H9 (cell line): ENCODE data around the gene MBP. TPM values are rescaled to one million over a fixed set of nuclear protein-coding genes. Genes with fewer than 3 reads are reported as not detected.

Experiments used
- DNase-seq: peaks from one replicate; pipeline ENCODE4 v3.0.0-alpha.2; 2017
- H2AFZ ChIP-seq: one replicate; pipeline ENCODE4 v1.6.1; 2013; ENCODE audit warnings: mild to moderate bottlenecking, low read length, control low read depth, moderate library complexity
- H2AK5ac ChIP-seq: 2 replicates; pipeline ENCODE4 v1.6.1; 2013; ENCODE audit warnings: low read length, control low read depth, mixed read lengths; ENCODE audit not compliant: insufficient read length
- H2BK120ac ChIP-seq: one replicate; pipeline ENCODE4 v1.6.1; 2013; ENCODE audit warnings: low read depth, mild to moderate bottlenecking, low read length, control low read depth, inconsistent platforms; ENCODE audit not compliant: poor library complexity, severe bottlenecking
- H2BK12ac ChIP-seq: 2 replicates; pipeline ENCODE4 v1.6.1; 2013; ENCODE audit warnings: low read length, control low read depth, mixed read lengths, low read depth; ENCODE audit not compliant: insufficient read length
- H2BK15ac ChIP-seq: 2 replicates; pipeline ENCODE4 v1.6.1; 2013; ENCODE audit warnings: low read depth, low read length, control low read depth
- H2BK20ac ChIP-seq: one replicate; pipeline ENCODE4 v1.6.1; 2013; ENCODE audit warnings: low read depth, mild to moderate bottlenecking, low read length, control low read depth, inconsistent platforms; ENCODE audit not compliant: poor library complexity, severe bottlenecking
- H2BK5ac ChIP-seq: 2 replicates; pipeline ENCODE4 v1.6.1; 2013; ENCODE audit warnings: low read length, control low read depth, mixed read lengths; ENCODE audit not compliant: insufficient read length
- H3K14ac ChIP-seq: 2 replicates; pipeline ENCODE4 v1.6.1; 2013; ENCODE audit warnings: low read length, control low read depth; ENCODE audit not compliant: insufficient read depth
- H3K18ac ChIP-seq: 2 replicates; pipeline ENCODE4 v1.6.1; 2013; ENCODE audit warnings: low read depth, mild to moderate bottlenecking, mixed read lengths, low read length, control low read depth; ENCODE audit not compliant: insufficient read length
- H3K23ac ChIP-seq: 2 replicates; pipeline ENCODE4 v1.6.1; 2013; ENCODE audit warnings: low read length, control low read depth, mixed read lengths, low read depth; ENCODE audit not compliant: insufficient read length
- H3K23me2 ChIP-seq: 2 replicates; pipeline ENCODE4 v1.6.1; 2013; ENCODE audit warnings: low read depth, mild to moderate bottlenecking, mixed read lengths, low read length, control low read depth; ENCODE audit not compliant: insufficient read length, poor library complexity, severe bottlenecking
- H3K27ac ChIP-seq: 2 replicates; pipeline ENCODE4 v1.5.1; 2013; ENCODE audit warnings: low read length, control low read depth, mixed read lengths, low read depth; ENCODE audit not compliant: insufficient read length
- H3K27me3 ChIP-seq: 2 replicates; pipeline ENCODE4 v1.6.1; 2013; ENCODE audit warnings: low read length, control low read depth, inconsistent platforms; ENCODE audit not compliant: insufficient read depth
- H3K4ac ChIP-seq: 2 replicates; pipeline ENCODE4 v1.6.1; 2013; ENCODE audit warnings: low read depth, mild to moderate bottlenecking, control low read depth, inconsistent platforms, low read length, moderate library complexity
- H3K4me1 ChIP-seq: 2 replicates; pipeline ENCODE4 v1.6.1; 2013; ENCODE audit warnings: low read length, control low read depth, inconsistent platforms; ENCODE audit not compliant: insufficient read depth
- H3K4me2 ChIP-seq: 2 replicates; pipeline ENCODE4 v1.6.1; 2013; ENCODE audit warnings: low read length, control low read depth, mixed read lengths; ENCODE audit not compliant: insufficient read length, insufficient read depth
- H3K56ac ChIP-seq: 2 replicates; pipeline ENCODE4 v1.6.1; 2013; ENCODE audit warnings: low read depth, mild to moderate bottlenecking, mixed read lengths, low read length, control low read depth; ENCODE audit not compliant: insufficient read length
- H3K79me1 ChIP-seq: 2 replicates; pipeline ENCODE4 v1.6.1; 2013; ENCODE audit warnings: low read depth, mild to moderate bottlenecking, moderate library complexity, low read length, control low read depth, inconsistent platforms; ENCODE audit not compliant: insufficient read depth, poor library complexity, severe bottlenecking
- H3K79me2 ChIP-seq: 2 replicates; pipeline ENCODE4 v1.6.1; 2013; ENCODE audit warnings: low read length, control low read depth, inconsistent platforms; ENCODE audit not compliant: insufficient read depth
- H3K9ac ChIP-seq: 2 replicates; pipeline ENCODE4 v1.6.1; 2013; ENCODE audit warnings: low read length, control low read depth, mixed read lengths; ENCODE audit not compliant: insufficient read length; ENCODE audit errors: extremely low read depth
- H3K9me3 ChIP-seq: one replicate; pipeline ENCODE4 v1.6.1; 2013; ENCODE audit warnings: low read depth, low read length, inconsistent platforms; ENCODE audit not compliant: control insufficient read depth
- H3T11ph ChIP-seq: one replicate; pipeline ENCODE4 v1.6.1; 2013; ENCODE audit warnings: mild to moderate bottlenecking, low read length, control low read depth, inconsistent platforms
- H4K20me1 ChIP-seq: one replicate; pipeline ENCODE4 v1.6.1; 2013; ENCODE audit not compliant: control insufficient read depth, insufficient read length, insufficient read depth
- H4K5ac ChIP-seq: 2 replicates; pipeline ENCODE4 v1.6.1; 2013; ENCODE audit warnings: low read depth, mild to moderate bottlenecking, mixed read lengths, low read length, control low read depth; ENCODE audit not compliant: insufficient read length
- H4K8ac ChIP-seq: replicated peaks from 2 replicates; pipeline ENCODE4 v1.6.1; 2013; ENCODE audit warnings: low read length, control low read depth, mixed read lengths, low read depth; ENCODE audit not compliant: insufficient read length
- H4K91ac ChIP-seq: 2 replicates; pipeline ENCODE4 v1.6.1; 2013; ENCODE audit warnings: low read depth, mild to moderate bottlenecking, moderate library complexity, mixed read lengths, low read length, control low read depth; ENCODE audit not compliant: insufficient read length
- H3K27ac Mint-ChIP-seq, 3 experiments: 2 replicates in 2 of 3; 3 replicates in 1 of 3; pipeline ENCODE4 v1.8.0; 2020 to 2021; ENCODE audit warnings: mixed read lengths in 3 of 3, mild to moderate bottlenecking in 1 of 3, moderate library complexity in 1 of 3
- H3K27me3 Mint-ChIP-seq: 2 replicates; pipeline ENCODE4 v1.8.0; 2021; ENCODE audit warnings: low read depth, mild to moderate bottlenecking, moderate library complexity, mixed read lengths
- H3K36me3 Mint-ChIP-seq, 3 experiments: 2 replicates in 2 of 3; 3 replicates in 1 of 3; pipeline ENCODE4 v1.8.0; 2020 to 2021; ENCODE audit warnings: low read depth in 3 of 3, mixed read lengths in 3 of 3; ENCODE audit not compliant: insufficient read depth in 1 of 3
- H3K4me1 Mint-ChIP-seq, 2 experiments: 2 replicates each; pipeline ENCODE4 v1.8.0; 2020; ENCODE audit warnings: mixed read lengths in 2 of 2
- H3K4me3 Mint-ChIP-seq, 2 experiments: 2 replicates in 1 of 2; 3 replicates in 1 of 2; pipeline ENCODE4 v1.8.0; 2020 to 2021; ENCODE audit warnings: mild to moderate bottlenecking in 2 of 2, mixed read lengths in 2 of 2, moderate library complexity in 1 of 2
- H3K9me3 Mint-ChIP-seq, 2 experiments: 2 replicates in 1 of 2; 3 replicates in 1 of 2; pipeline ENCODE4 v1.8.0; 2020; ENCODE audit warnings: mild to moderate bottlenecking in 2 of 2, mixed read lengths in 2 of 2, moderate library complexity in 1 of 2
- WGBS: extraction: QIAGEN DNeasy Blood & Tissue Kit; methylation state at CpG from one replicate; pipeline ENCODE4 v1.1.7; 2013; ENCODE audit warnings: missing lambda C conversion rate, low lambda C conversion rate, mixed read lengths; ENCODE audit not compliant: insufficient read length; ENCODE audit errors: extremely low coverage; 5-methylcytosine and 5-hydroxymethylcytosine counted together
- total RNA-seq: library from RNA; stranded (reverse); gene quantifications from 2 replicates; pipeline ENCODE4 v1.2.1, GENCODE V29; 2021
- TF ChIP-seq, protein P1 (sequence below): fragments of 200-600 bp; sonication (generic); conservative IDR thresholded peaks from 3 replicates; pipeline ENCODE4 v1.8.0; 2021; ENCODE audit warnings: antibody characterized with exemption, mild to moderate bottlenecking

The MBP gene
- total RNA-seq, 1 experiment from 2014 or later, result 8.6 TPM

- Histone ChIP-seq H4K5ac (no peak overlapping the region), H3T11ph (no peak overlapping the region), H3K4me2 (no peak overlapping the region), H2BK5ac (no peak overlapping the region), H3K23me2 (no peaks in the 10 kb centered on the region), H3K56ac (no peak overlapping the region), H3K4me1 (peaks cover 4% of the 10 kb centered on the region; the same call in 1 of the 2 replicates), H2BK12ac (no peak overlapping the region), H3K9ac (no peak overlapping the region), H3K27ac (no peak overlapping the region), H2BK20ac (no peak overlapping the region), H2AK5ac (no peak overlapping the region), H2BK120ac (no peak overlapping the region), H3K79me1 (no peaks in the 10 kb centered on the region), H2AFZ (no peak overlapping the region), H4K91ac (no peak overlapping the region), H3K9me3 (no peaks in the 10 kb centered on the region), H4K20me1 (peaks cover 3% of the 10 kb centered on the region), H4K8ac (no peak overlapping the region), H3K23ac (no peak overlapping the region), H2BK15ac (no peak overlapping the region), H3K79me2 (no peaks in the 10 kb centered on the region), H3K18ac (no peak overlapping the region), H3K4ac (no peak overlapping the region), H3K27me3 (no peaks in the 10 kb centered on the region), H3K14ac (no peak overlapping the region)
- DNase-seq, result no peak
- TF ChIP-seq, protein P1, sequence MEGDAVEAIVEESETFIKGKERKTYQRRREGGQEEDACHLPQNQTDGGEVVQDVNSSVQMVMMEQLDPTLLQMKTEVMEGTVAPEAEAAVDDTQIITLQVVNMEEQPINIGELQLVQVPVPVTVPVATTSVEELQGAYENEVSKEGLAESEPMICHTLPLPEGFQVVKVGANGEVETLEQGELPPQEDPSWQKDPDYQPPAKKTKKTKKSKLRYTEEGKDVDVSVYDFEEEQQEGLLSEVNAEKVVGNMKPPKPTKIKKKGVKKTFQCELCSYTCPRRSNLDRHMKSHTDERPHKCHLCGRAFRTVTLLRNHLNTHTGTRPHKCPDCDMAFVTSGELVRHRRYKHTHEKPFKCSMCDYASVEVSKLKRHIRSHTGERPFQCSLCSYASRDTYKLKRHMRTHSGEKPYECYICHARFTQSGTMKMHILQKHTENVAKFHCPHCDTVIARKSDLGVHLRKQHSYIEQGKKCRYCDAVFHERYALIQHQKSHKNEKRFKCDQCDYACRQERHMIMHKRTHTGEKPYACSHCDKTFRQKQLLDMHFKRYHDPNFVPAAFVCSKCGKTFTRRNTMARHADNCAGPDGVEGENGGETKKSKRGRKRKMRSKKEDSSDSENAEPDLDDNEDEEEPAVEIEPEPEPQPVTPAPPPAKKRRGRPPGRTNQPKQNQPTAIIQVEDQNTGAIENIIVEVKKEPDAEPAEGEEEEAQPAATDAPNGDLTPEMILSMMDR, result no peak
- WGBS, result no CpG with 5 or more reads among the region's 18 CpGs
- H3K36me3 Mint-ChIP-seq, result peaks cover 4 to 10% (median 5%) of the 10 kb centered on the region in 3 experiments; a peak in 5 of 7 replicates
- H3K4me3 Mint-ChIP-seq, result no peak overlapping the region
- H3K27ac Mint-ChIP-seq, result peak overlapping the region in 1 of 3 experiments; percentile 70; a peak in 1 of 7 replicates
- H3K27me3 Mint-ChIP-seq, result no peaks in the 10 kb centered on the region
- H3K9me3 Mint-ChIP-seq, result no peaks in the 10 kb centered on the region
- peaks cover 37 to 44% of the 10 kb centered on the region in 2 experiments for H3K4me1 Mint-ChIP-seq
These were observed 16.1 kb downstream of the MBP start for GRCh38 chr18:77116201-77117080.
